WTC11 (cell line): ENCODE measurements around the gene POLH. TPM values are rescaled to one million over a fixed set of nuclear protein-coding genes. Genes with fewer than 3 reads are reported as not detected.
A peak's percentile ranks its signal among the peaks of the same experiment; 100 is the strongest.

ENCODE experiments used
- ATAC-seq: fragments of 200-7000 bp; cut with Tn5 transposase; 2 replicates; pipeline ENCODE4 v1.10.0; 2021; ENCODE audit warnings: mild to moderate bottlenecking, moderate library complexity
- CTCF ChIA-PET: fragments of 300-600 bp; sonication (Branson Sonifier 250); formaldehyde crosslinking; loops from one replicate; lab custom pipeline; 2021; ENCODE audit warnings: antibody characterized with exemption; lab: Charles Lee
- POLR2A ChIA-PET: fragments of 350-600 bp; sonication (Branson Sonifier 250); formaldehyde crosslinking; loops from one replicate; lab custom pipeline; 2021; ENCODE audit warnings: antibody characterized with exemption; lab: Charles Lee
- DNase-seq: peaks from one replicate; pipeline ENCODE4 v3.0.0; 2021; ENCODE audit warnings: low spot score
- H3K27ac Mint-ChIP-seq: 2 replicates; pipeline ENCODE4 v1.8.0; 2021; ENCODE audit warnings: mixed read lengths
- H3K27me3 Mint-ChIP-seq: 2 replicates; pipeline ENCODE4 v1.8.0; 2021; ENCODE audit warnings: low read depth, mild to moderate bottlenecking, moderate library complexity, mixed read lengths
- H3K36me3 Mint-ChIP-seq: 2 replicates; pipeline ENCODE4 v1.8.0; 2021; ENCODE audit warnings: mixed read lengths
- H3K4me1 Mint-ChIP-seq: 2 replicates; pipeline ENCODE4 v1.8.0; 2022; ENCODE audit warnings: mixed read lengths
- H3K4me3 Mint-ChIP-seq: 2 replicates; pipeline ENCODE4 v1.8.0; 2021; ENCODE audit warnings: mild to moderate bottlenecking, moderate library complexity, mixed read lengths
- H3K9me3 Mint-ChIP-seq: 2 replicates; pipeline ENCODE4 v1.8.0; 2021; ENCODE audit warnings: mixed read lengths
- AR ChIP-seq: fragments of 250-450 bp; sonication (Bioruptor Pico); IDR thresholded peaks from 2 replicates; pipeline ENCODE4 v1.9.0; 2021; ENCODE audit warnings: mild to moderate bottlenecking
- ATF2 ChIP-seq: sonication (generic); formaldehyde crosslinking; IDR thresholded peaks from 2 replicates; pipeline ENCODE4 v1.8.1; 2022; ENCODE audit warnings: low read depth, missing genetic modification reagents, borderline replicate concordance
- ATF6 ChIP-seq: sonication (generic); formaldehyde crosslinking; IDR thresholded peaks from 2 replicates; pipeline ENCODE4 v1.8.1; 2023; ENCODE audit warnings: mild to moderate bottlenecking, missing genetic modification reagents
- CTCF ChIP-seq: fragments of 200-600 bp; IDR thresholded peaks from 2 replicates; pipeline ENCODE4 v1.8.0; 2022; ENCODE audit warnings: antibody characterized with exemption
- FOXK1 ChIP-seq: sonication (generic); formaldehyde crosslinking; IDR thresholded peaks from 2 replicates; pipeline ENCODE4 v1.8.0; 2022; ENCODE audit warnings: mild to moderate bottlenecking, moderate library complexity, missing genetic modification reagents
- FOXP1 ChIP-seq: sonication (generic); formaldehyde crosslinking; IDR thresholded peaks from 2 replicates; pipeline ENCODE4 v1.8.0; 2022; ENCODE audit warnings: missing genetic modification reagents, mild to moderate bottlenecking, moderate library complexity, borderline replicate concordance
- GABPB1 ChIP-seq: sonication (generic); formaldehyde crosslinking; IDR thresholded peaks from 2 replicates; pipeline ENCODE4 v1.8.1; 2023; ENCODE audit warnings: mild to moderate bottlenecking, missing genetic modification reagents
- GTF2I ChIP-seq: fragments of 250-450 bp; sonication (Bioruptor Pico); conservative IDR thresholded peaks from 2 replicates; pipeline ENCODE4 v1.4.0; 2021; ENCODE audit warnings: mild to moderate bottlenecking
- HMGA2 ChIP-seq: fragments of 250-450 bp; sonication (Bioruptor Pico); IDR thresholded peaks from 2 replicates; pipeline ENCODE4 v1.4.0; 2021; ENCODE audit warnings: mild to moderate bottlenecking, moderate library complexity
- HMGXB4 ChIP-seq: sonication (generic); formaldehyde crosslinking; IDR thresholded peaks from 2 replicates; pipeline ENCODE4 v1.8.1; 2023; ENCODE audit warnings: mild to moderate bottlenecking, moderate library complexity, missing genetic modification reagents
- IRF2 ChIP-seq: sonication (generic); formaldehyde crosslinking; IDR thresholded peaks from 2 replicates; pipeline ENCODE4 v1.8.0; 2022; ENCODE audit warnings: low read depth, missing genetic modification reagents, borderline replicate concordance
- KAT7 ChIP-seq: sonication (generic); formaldehyde crosslinking; IDR thresholded peaks from 2 replicates; pipeline ENCODE4 v1.8.1; 2023; ENCODE audit warnings: missing genetic modification reagents, mild to moderate bottlenecking, borderline replicate concordance
- MLX ChIP-seq: sonication (generic); formaldehyde crosslinking; IDR thresholded peaks from 2 replicates; pipeline ENCODE4 v1.8.1; 2023; ENCODE audit warnings: mild to moderate bottlenecking, missing genetic modification reagents, moderate library complexity
- MXD4 ChIP-seq: fragments of 250-450 bp; sonication (Bioruptor Pico); IDR thresholded peaks from 2 replicates; pipeline ENCODE4 v1.8.0; 2021; ENCODE audit warnings: mild to moderate bottlenecking, moderate library complexity, borderline replicate concordance
- NFYB ChIP-seq: sonication (generic); formaldehyde crosslinking; conservative IDR thresholded peaks from 2 replicates; pipeline ENCODE4 v1.8.0; 2022; ENCODE audit warnings: low read depth, missing genetic modification reagents
- NR2C2 ChIP-seq: sonication (generic); formaldehyde crosslinking; IDR thresholded peaks from 2 replicates; pipeline ENCODE4 v1.8.0; 2022; ENCODE audit warnings: mild to moderate bottlenecking, missing genetic modification reagents
- TCF7 ChIP-seq: sonication (generic); formaldehyde crosslinking; IDR thresholded peaks from 2 replicates; pipeline ENCODE4 v1.8.0; 2022; ENCODE audit warnings: mild to moderate bottlenecking, low read depth, missing genetic modification reagents, moderate library complexity
- ZNF219 ChIP-seq: sonication (generic); formaldehyde crosslinking; IDR thresholded peaks from 2 replicates; pipeline ENCODE4 v1.8.0; 2023; ENCODE audit warnings: missing genetic modification reagents, mild to moderate bottlenecking, borderline replicate concordance
- ZNF232 ChIP-seq: sonication (generic); formaldehyde crosslinking; IDR thresholded peaks from 2 replicates; pipeline ENCODE4 v1.8.0; 2022; ENCODE audit warnings: mild to moderate bottlenecking, missing genetic modification reagents
- ZNF532 ChIP-seq: fragments of 250-450 bp; sonication (Bioruptor Pico); IDR thresholded peaks from 2 replicates; pipeline ENCODE4 v1.9.0; 2021; ENCODE audit warnings: mild to moderate bottlenecking, borderline replicate concordance
- ZNF671 ChIP-seq: fragments of 250-450 bp; sonication (Bioruptor Pico); IDR thresholded peaks from 2 replicates; pipeline ENCODE4 v1.8.0; 2021; ENCODE audit warnings: mild to moderate bottlenecking
- total RNA-seq: library from RNA; stranded (reverse); gene quantifications from 3 replicates; pipeline ENCODE4 v1.2.3, GENCODE V29; 2021

Gene POLH
- total RNA-seq, 1 experiment from 2014 or later = 28.0 TPM

- Mint-ChIP-seq H3K27me3 (no peaks in the 10 kb centered on the region), H3K4me3 (no peak overlapping the region), H3K9me3 (no peaks in the 10 kb centered on the region)
- POLR2A ChIA-PET = no interaction called here
- ATAC-seq (peak; percentile 84), DNase-seq (peak; percentile 79)
- TF ChIP-seq TCF7 (CRISPR knock-in tag) = no peak
- TF ChIP-seq NFYB (CRISPR knock-in tag) = no peak
- TF ChIP-seq CTCF = peak; percentile 76
- no peak for TF ChIP-seq IRF2 (CRISPR knock-in tag)
- no peak for TF ChIP-seq ZNF671 (CRISPR knock-in tag)
- no peak for TF ChIP-seq GABPB1
- no peak for TF ChIP-seq HMGXB4
- no peak for TF ChIP-seq KAT7 (CRISPR knock-in tag)
- TF ChIP-seq GTF2I (CRISPR knock-in tag) = 0 out of 2 replicates have a peak, but pooled peaks have one; percentile 9
- no peak for TF ChIP-seq HMGA2
- TF ChIP-seq, all 79 proteins: peak for 2
- H3K4me1 Mint-ChIP-seq = no peaks in the 10 kb centered on the region
- peak overlapping the region; percentile 48; the same call in 1 of the 2 replicates for H3K27ac Mint-ChIP-seq
- H3K36me3 Mint-ChIP-seq = peaks cover 30% of the 10 kb centered on the region
- CTCF ChIA-PET = interaction anchor here (0.7 to 2.0 kb wide), 15 partner anchors 8 to 471 kb away, joined by 3 to 14 read pairs (median 4); partner anchors contain the start of genes GTPBP2, MAD2L1BP, POLR1C and RSPH9
Measured at GRCh38 chr6:43608310-43608763, 32.4 kb downstream of the POLH start.

GRCh38 chr6:43608807-43609206 lies 32.8 kb downstream of the POLH start:
- H3K27ac Mint-ChIP-seq = no peak overlapping the region
- TF ChIP-seq ZNF232 (no peak), ZNF219 (no peak), MLX (CRISPR knock-in tag) (no peak), MXD4 (CRISPR knock-in tag) (no peak), FOXP1 (no peak), ATF6 (CRISPR knock-in tag) (no peak), ZNF532 (CRISPR knock-in tag) (no peak), NR2C2 (CRISPR knock-in tag) (no peak), FOXK1 (CRISPR knock-in tag) (no peak), ATF2 (CRISPR knock-in tag) (no peak), AR (CRISPR knock-in tag) (no peak)

More at GRCh38 chr6:43608807-43609206, 32.8 kb downstream of the POLH start:
- no peak overlapping the region for H3K4me3 Mint-ChIP-seq
- peaks cover 34% of the 10 kb centered on the region for H3K36me3 Mint-ChIP-seq
- ChIA-PET POLR2A (no interaction called here), CTCF (interaction anchor here (0.7 to 2.0 kb wide), 14 partner anchors 9 to 470 kb away, joined by 3 to 14 read pairs (median 4); partner anchors contain the start of genes GTPBP2, MAD2L1BP, POLR1C and RSPH9)
- no peaks in the 10 kb centered on the region for H3K9me3 Mint-ChIP-seq
- no peaks in the 10 kb centered on the region for H3K4me1 Mint-ChIP-seq
- DNase-seq (no peak), ATAC-seq (no peak)
- H3K27me3 Mint-ChIP-seq = no peaks in the 10 kb centered on the region
